Astrocyte of the hippocampus (primary cell): ENCODE results near the gene NINL.

Source experiments
- DNase-seq: peaks from one replicate; pipeline ENCODE4 v3.0.0; 2011; ENCODE audit warnings: low read depth, low spot score

The NINL gene

DNA sequence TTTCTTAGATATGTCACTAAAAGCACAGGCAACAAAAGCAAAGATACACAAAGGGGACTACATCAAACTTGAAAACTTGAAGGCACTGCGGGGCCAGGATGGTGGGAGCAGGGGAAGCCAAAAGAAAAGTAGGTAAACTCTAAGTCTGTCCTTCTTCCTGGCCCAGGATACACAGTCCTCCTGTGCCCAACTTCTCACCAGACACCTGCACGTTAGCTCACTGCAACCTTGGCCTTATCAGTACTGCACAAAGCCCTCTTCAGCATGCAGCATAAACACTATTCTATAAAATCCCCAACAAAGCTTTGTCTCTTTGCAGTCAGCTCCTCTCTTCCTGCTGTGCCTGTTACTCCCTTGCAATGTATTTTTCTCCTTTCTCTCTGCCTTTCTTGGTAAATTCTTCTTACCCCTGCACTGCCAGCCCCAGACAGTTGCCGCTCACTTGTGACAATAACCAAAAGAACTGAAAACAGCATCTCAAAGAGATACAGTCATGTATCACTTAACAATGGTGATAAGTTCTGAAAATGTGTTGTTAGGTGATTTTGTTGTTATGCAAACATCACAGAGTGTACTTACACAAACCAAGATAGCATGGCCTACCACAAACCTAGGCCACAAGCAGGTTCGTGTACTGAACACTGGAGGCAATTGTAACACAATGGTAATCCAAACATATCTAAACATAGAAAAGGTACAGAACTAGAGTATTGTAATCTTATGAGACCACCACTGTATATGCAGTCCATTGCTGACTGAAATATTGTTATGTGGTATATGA lies 51.2 kb downstream of the NINL start:
- no peak for DNase-seq

DNA sequence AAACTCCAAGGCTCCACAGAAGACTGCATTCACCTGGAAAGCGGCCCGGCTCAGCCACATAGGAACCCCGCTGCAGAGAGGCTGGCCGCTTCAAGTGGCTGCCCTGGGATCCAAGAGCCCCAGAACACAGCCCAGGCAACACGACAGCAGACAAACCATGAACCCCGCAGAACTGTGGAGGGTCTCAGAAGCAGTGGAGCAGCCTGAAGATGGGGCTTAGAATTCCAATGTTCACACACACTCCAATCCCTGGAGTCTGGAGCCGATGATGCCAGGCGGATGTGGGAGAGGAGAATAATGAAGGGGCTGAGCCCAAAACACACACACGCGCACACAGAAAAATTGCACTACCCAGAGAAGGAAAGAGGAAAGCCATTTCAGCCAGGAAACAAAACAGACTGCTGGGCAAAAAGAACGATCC lies 52.4 kb downstream of the NINL start:
- no peak for DNase-seq

DNA sequence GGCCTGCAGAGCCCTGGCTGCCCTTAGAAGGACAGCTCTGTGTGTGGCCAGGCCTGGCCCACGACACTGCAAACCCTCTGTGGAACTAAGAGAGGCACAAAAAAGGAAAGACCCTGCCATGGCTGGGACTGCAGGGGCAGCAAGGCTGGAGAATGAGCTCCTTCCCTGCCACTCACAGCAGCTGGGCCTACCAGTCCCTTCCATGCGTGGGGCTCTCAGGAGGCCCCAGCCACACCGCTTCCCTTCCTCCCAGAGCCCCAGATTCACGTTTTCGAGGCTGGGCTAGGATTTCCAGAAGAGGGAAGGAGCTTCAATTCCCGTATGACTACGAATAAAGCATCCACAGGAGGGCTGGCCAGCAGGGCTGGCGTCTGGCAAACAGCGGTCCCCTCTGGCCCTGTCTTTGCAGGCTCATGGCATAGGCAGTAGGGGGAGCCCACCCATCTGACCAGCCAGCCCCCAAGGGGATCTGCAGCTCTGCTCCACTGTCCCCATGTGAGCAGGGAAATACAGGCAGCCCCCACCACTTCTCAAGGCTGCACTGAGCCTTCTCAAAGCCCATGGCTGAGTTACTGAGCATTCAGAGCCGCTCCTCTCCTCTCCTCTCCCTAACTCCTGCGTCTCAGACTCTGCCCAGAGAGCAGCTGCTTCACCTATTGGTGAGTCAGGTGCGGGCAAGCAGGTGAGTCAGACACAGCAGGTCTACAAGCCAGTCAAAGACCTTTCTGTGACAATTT lies 53.1 kb downstream of the NINL start:
- DNase-seq, result no peak

DNA sequence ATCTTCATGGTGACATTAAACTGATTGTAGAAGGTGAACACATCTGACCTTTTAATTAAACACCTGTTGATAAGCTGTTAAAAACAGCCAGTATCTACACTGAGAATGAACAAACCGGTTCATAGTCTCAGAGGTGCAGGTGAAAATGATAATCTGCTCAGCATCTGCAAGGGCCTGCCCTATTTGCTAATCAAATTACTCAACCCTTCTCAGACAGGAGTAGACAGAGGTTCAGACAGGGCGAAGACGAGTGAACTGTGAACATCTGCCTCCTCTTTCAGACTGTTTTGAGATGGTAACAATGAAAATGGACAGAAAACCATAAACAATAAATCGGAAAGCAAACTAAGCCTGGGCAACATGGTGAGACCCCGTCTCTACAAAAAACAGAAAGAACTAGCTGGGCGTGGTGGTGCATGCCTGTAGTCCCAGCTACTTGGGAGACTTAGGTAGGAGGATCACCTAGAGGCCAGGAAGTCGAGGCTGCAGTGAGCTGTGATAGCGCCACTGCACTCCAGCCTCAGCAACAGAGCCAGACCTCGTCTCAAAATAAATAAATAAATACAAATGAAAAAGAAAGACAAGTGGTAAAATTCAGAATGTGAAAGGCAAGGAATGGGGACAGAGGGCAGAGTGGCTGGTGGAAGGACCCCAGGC lies 55.9 kb downstream of the NINL start:
- no peak for DNase-seq

DNA sequence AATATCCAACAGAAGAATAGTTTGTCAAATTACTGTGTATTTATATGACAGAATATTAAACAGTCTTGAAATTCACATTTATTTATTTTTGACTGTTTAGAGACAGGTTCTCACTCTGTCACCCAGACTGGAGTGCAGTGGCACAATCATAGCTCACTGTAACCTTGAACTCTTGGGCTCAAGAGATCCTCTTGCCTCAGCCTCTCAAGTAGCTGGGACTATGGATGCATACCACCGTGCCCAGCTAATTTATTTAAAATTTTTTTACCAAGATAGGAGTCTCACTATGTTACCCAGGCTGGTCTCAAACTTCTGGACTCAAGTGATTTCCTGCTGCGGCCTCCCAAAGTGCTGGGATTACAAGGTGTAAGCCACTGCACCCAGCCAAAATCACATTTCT lies 57.4 kb downstream of the NINL start:
- no peak for DNase-seq

DNA sequence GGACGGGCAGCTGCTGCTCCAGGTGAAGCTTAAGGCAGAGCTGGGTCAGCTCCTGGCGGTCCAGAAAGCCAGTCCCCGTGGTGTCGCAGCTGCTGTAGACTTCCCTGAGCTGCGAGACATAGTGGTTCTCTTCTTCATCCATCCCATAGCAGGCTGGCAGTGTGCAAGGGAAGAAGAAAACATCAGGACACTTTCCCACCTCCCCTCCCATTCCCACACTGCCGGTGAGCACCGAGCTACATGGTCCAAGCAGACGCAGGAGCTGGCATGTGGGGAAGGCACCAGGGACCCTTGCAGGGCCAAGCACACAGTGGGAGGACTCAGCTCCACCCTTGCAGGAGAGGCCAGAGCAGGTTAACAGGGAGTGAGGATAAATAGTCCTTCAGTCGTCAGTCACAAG lies 58.9 kb downstream of the NINL start:
- no peak for DNase-seq

DNA sequence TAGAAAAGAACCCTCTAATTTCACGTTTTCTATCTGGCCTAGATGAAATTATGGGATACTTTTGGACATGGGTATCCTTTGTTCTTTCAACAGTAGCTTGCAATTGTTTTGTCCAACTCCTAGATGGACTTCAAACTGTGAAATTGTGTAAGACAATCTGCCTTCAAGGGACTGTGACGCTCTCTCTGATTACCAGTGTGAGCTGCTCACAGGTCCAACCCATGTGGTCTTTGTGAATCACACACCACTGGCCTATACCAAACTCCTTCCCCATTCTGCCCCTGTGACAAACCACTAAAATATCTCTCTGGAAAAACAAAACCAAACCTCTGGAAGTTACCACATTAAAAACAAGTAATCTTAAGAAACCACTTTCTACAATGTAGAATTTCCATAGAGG lies 59.5 kb downstream of the NINL start:
- DNase-seq, result peak; percentile 94

DNA sequence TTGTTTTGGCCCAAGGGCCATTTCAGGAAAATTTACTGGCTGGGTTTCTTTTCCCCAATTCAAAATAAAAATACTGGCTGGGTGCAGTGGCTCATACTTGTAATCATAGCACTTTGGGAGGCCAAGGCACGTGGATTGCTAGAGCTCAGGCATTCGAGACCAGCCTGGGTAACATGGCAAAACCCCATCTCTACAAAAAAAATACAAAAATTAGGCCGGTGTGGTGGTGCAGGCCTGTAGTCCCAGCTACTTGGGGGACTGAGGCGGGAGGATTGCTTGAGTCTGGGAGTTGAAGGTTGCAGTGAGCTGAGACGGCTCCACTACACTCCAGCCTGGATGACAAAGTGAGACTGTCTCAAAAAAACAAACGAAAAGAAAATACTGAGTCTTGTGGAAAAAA lies 60.0 kb downstream of the NINL start:
- no peak for DNase-seq

DNA sequence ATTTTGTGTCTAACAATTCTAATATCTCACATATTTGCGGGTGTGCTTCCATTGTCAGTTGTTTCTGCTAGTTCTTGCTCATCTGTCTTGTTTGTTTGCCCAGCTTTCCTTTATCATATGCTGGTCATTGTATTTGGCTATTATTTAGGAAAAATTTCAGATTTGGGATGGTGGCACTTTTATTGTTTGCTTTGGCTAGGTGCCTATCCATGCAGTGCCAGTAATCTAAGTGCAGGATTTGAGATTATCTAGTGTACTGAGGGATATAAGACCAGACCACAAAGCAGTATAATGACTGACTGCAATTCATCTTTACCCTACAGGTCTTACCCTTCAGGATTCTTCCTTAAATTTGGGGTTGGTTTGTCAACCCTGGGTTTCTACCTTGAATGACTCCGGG lies 63.9 kb downstream of the NINL start:
- DNase-seq, result no peak

DNA sequence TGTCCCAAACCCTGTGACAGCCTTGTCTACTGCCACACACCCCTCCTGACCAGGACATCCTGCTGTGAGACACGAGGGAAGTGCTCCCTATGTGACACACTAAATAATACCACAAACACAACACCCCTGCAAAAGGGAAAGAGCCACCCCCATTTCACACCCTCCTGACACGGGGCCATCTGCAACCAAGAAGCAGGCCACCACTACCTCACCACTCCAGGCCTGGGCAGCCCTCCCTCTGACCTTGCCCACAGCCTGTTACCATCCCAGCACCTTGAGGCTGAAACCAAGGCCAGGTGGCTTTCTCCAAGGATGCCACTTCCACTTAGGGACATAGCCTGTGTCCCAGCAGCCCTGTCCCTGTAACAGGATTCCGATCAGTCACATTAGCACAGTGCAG lies 68.2 kb downstream of the NINL start:
- no peak for DNase-seq

DNA sequence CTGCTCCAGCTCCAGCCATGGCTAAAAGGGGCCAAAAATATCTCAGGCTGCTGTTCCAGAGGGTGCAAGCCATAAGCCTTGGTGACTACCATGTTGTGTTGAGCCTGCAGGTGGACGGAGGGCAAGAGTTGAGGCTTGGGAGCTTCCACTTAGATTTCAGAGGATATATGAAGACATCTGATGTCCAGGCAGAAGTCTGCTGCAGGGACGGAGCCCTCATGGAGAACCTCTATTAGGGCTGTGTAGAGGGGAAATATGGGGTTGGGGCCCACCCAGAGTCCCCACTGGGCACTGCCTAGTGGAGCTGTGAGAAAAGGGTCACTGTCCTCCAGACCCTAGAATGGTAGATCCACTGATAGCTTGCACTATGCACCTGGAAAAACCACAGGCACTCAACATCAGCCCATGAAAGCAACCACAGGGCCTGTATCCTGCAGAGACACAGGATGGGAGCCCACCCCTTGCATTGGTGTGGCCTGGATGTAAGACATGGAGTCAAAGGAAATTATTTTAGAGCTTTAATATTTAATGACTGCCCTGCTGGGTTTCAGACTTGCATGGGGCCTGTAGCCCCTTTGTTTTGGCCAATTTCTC lies 70.5 kb downstream of the NINL start:
- DNase-seq, result no peak

DNA sequence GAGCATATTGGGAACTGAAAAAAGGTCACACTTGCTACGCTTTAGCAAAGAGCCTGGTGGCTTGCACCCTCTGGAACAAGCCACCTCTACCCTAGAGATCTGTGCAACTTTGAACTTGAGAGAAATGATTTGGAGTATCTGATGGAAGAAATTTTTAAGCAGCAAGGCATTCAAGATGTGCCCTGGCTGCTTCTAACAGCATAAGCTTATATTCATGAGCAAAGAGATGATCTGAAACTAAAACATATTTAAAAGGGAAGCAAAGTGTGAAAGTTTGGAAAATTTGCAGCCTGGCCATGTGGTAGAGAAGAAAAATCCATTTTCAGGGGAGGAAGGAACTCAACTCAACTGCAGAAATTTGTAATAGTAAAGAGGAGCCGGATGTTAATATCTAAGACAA lies 71.1 kb downstream of the NINL start:
- DNase-seq, result no peak

DNA sequence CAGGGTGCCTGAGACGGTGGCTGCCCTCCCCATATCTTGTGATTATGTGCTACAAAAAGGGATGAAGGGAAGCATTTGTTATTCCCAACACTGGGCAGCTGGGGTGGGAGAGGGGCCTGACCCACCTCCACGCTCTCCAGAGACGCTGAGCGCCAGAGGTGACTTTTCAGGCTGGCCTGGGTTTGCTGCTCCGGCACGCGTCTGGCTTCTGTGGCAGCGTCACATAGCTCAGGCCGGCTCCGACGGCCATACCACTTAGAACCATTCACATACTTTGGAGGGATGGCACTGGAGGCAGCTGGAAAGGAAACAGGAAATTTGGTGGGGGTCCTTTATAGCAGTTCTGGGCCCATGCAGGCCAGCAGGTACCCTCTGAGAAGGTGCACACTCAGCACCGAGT lies 72.6 kb downstream of the NINL start:
- DNase-seq, result no peak

DNA sequence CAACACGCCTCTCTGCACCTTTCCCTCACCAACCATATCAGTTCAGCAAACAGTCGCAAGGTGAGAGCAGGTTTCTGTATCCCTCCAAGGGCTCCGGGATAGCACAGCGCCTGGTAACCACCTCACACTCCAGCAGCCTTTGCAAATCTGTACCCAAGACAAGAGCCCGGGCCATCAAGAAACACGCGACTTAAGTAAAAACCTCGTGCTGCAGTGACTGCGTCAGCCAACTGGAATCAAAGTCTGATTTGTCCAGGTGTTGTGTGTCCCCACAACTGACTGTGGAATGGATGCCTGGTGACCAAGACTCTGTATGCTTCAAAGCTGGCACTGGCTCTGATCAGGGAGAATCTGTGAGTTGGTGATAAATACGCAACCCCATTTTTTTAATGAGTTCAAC lies 74.1 kb downstream of the NINL start:
- no peak for DNase-seq

DNA sequence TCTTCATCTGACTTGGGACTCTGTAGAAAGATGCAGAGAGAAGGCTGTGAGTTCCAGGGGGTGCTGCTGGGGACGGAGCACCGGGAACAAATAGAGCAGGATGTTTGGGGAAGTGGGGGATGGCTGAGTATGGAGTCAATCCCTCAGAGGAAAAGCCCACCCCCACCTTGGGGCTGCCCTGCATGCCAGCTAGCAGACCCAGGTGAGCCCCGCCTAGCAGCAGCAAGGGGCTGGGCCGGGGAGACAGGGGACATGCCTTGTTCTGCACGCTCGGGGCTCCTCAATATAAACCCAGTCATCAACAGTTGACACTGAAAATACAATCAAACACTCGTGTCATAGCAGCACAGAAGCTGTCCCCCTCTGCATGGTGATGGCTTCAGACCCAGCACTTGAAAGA lies 74.6 kb downstream of the NINL start:
- no peak for DNase-seq

DNA sequence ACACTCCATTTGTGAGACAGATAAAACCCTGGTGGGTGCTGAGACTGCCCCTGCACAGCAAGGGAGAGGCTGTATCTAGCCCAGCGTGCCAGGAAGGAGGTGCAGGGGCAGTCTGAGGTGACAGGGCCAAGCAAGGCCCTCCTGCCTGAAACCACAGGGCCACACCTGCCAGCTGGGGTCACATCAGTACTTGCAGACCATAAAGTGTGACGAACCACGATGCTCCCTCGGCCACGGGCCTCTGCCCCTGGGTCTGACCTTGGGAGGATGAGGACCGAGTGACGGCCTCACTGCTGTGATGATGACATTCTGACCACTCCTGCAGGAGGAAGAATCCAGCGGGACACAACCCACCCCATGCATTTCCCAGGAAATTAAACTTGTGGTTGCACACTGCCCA lies 75.1 kb downstream of the NINL start:
- no peak for DNase-seq

DNA sequence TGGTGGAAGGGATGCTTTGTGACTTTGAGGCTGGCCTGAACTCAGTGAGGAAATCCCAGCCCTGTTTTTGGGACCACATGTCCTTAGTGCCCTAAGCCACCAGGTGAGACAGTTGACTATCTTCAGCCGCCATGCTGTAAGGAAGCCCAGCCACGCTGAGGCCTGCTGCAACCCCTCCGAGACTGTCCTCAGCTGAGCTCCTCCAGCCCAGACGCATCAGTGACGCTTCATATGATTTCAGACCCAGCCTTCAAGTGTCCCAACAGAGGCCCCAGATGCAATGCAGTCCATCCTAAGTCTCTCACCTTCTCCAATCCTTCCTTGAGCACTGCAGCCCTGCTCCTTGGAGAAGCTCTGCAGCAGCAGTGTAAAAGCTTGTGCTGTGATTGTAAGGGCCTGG lies 76.2 kb downstream of the NINL start:
- no peak for DNase-seq

DNA sequence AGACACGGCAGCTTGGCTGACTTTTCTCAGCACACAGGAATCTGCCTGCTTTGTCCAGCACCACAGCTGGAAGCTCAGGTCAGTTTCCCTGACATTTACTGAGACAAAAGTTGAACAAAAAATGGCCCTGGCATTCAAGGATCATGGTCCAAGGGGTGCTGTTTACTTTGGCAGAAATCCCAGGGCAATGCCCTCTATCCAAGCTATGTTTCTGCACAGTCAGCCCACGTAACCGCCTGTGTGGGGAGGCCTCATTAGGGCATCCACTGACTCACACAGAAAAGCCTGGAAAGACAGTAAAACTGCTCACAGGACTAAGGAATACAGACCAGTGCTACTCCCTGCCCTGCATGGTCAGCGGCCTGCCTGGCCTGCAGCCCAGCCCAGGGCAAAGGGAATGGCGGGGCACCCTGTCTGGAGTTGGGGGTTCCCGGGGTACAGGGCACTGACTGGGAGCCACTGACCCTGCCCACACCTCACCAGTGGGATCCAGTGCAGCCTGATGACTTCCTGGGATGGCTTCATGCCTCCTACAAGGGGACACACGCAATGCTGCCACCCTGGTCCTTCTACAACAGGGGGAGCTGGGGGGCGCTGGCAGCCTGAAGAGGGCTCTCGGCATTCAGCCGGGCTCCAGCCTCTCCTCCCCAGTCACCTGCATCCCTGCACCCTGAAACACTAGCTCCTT lies 77.1 kb downstream of the NINL start:
- DNase-seq, result peak; percentile 91

DNA sequence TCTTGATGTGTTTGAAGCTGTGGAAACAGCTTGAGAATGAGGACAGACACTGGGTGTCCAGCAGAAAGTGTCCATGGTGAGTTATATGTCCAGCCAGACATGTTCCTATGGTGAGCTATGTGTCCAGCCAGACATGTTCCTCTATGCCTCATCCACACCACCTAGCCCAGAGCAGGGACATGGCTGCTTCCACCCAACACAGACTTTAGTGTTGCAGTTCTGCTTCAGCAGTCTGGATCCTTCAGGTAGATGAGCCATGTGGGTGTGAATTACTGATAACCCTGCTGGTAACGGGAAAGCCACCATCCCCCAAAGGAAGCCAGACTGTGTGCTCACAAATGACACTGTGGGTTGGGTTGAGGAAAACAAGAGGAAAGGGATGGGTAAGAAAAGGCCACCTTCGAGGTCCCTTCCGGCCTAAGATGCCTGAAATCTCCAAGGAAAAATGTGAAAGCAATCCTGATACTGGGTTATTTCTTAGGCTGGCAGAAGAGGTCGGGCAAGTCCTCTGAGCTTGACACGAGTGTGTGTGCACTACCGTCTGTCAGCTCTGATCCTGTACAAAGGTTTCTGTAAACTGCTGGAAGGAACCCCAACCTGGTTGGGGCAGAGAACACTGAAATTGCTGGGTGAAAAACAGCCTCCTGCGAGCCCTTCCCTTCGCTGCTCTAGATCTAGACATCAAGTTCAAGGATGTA lies 77.8 kb downstream of the NINL start:
- DNase-seq, result no peak

DNA sequence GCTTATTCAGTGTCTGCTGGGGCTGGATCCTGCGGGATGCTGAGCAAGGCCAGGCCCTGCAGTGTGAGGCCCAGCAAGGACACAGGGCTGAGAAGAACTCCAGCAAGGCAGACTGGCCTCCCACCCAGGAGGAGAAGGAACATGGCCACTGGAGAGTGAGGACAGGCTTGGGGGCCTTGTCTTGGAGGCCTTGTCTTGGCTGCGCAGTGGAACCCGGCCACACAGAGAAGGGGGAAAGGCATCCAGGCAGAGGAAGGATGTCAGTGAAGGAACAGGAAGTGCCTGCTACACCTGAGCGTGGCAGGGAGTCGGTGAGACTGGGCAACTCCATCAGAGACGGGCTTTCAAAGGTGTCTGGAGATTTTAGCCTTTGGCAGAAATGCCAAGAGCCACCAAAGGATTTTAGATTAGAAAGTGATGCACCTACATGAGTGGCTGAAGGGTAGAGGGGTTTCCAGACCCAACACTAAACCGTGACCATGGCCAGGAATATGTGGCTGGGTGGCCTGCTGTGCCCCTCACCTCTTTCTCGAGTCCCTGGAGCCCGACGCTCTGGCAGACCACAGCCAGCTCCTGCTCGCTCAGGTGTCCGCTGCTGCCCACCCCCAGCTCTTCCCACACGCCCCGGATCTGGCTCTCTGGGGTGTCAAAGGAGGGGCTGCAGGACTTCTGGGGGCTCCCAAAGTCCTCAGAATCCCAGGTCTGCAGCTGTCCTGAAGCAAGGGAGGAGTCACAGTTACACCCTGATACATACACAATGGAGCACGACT lies 80.8 kb downstream of the NINL start:
- no peak for DNase-seq

DNA sequence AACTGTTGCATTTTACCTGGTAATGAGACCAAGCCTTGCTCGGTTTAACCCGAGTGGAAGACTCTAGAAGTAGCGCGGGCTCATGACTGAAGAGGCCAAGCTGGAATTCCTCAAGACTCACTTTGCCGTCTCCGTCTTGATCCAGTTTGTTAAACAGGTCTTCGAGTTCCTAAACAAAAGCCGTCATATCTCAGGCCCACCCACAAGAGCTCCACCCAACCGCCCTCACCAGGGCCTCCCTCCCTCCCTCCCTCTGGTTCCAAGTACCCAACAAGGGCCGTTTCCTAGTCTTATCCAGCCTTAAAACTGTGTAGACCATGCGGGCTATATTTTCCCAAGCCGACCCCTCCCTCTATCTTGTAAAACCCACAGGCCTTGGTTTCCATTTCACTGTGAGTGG lies 81.4 kb downstream of the NINL start:
- no peak for DNase-seq
